HepG2 (cell line): ENCODE results near the gene FAIM. TPM values are rescaled to one million over a fixed set of nuclear protein-coding genes. Genes with fewer than 3 reads are reported as not detected.

ENCODE experiments used
- CBX5 ChIP-seq: sonication (generic); formaldehyde crosslinking; IDR thresholded peaks from 2 replicates; pipeline ENCODE4 v1.4.0; 2020; ENCODE audit warnings: missing genetic modification reagents, borderline replicate concordance
- FIP1L1 ChIP-seq: fragments of 200-400 bp; formaldehyde crosslinking; IDR thresholded peaks from 2 replicates; pipeline ENCODE4 v1.6.1; 2018; ENCODE audit warnings: low read depth, mild to moderate bottlenecking, low read length, moderate library complexity, borderline replicate concordance; ENCODE audit not compliant: insufficient read depth
- NCOR1 ChIP-seq: fragments of 200-600 bp; sonication (generic); IDR thresholded peaks from 2 replicates; pipeline ENCODE4 v1.7.0; 2017; ENCODE audit warnings: antibody characterized with exemption, low read length, borderline replicate concordance
- NFAT5 ChIP-seq: sonication (generic); formaldehyde crosslinking; IDR thresholded peaks from 2 replicates; pipeline ENCODE4 v1.4.0; 2020; ENCODE audit warnings: missing genetic modification reagents
- POLR2G ChIP-seq: fragments of 200-400 bp; formaldehyde crosslinking; IDR thresholded peaks from 2 replicates; pipeline ENCODE4 v1.6.1; 2018; ENCODE audit warnings: mild to moderate bottlenecking, low read depth, low read length, moderate library complexity
- REPIN1 ChIP-seq: sonication (generic); formaldehyde crosslinking; IDR thresholded peaks from 2 replicates; pipeline ENCODE4 v1.8.0; 2022; ENCODE audit warnings: missing genetic modification reagents, low read depth, mild to moderate bottlenecking, borderline replicate concordance
- SP5 ChIP-seq: IDR thresholded peaks from 2 replicates; pipeline ENCODE4 v1.6.1; 2016; ENCODE audit warnings: low read depth, borderline replicate concordance
- TEF ChIP-seq: sonication (generic); formaldehyde crosslinking; IDR thresholded peaks from 2 replicates; pipeline ENCODE4 v1.5.0; 2020; ENCODE audit warnings: missing genetic modification reagents
- ZHX1 ChIP-seq: sonication (generic); formaldehyde crosslinking; IDR thresholded peaks from 2 replicates; pipeline ENCODE4 v1.8.1; 2022; ENCODE audit warnings: low read depth, mild to moderate bottlenecking, missing genetic modification reagents
- ZNF354B ChIP-seq: sonication (generic); formaldehyde crosslinking; IDR thresholded peaks from 2 replicates; pipeline ENCODE4 v1.8.0; 2022; ENCODE audit warnings: mild to moderate bottlenecking, missing genetic modification reagents
- ZNF382 ChIP-seq: sonication (generic); formaldehyde crosslinking; IDR thresholded peaks from 2 replicates; pipeline ENCODE4 v1.5.0; 2020; ENCODE audit warnings: missing genetic modification reagents, mild to moderate bottlenecking, borderline replicate concordance
- polyA plus RNA-seq, 8 experiments: library from polyadenylated mRNA; depleted of rRNA in 3 of 8; stranded (reverse) in 7 of 8; unstranded in 1 of 8; fragments of >200 nt; fragmentation: Illumina TruSeq in 4 of 8; extraction: Trizol in 4 of 8; gene quantifications; 2 replicates each; pipeline versions ENCODE4 v1.2.1 to v1.2.3, GENCODE V29; 2011 to 2016; ENCODE audit warnings: low read depth in 4 of 8, missing spikeins in 1 of 8, mixed read lengths in 1 of 8; ENCODE audit not compliant: insufficient read depth in 1 of 8
- total RNA-seq, 5 experiments: library from RNA; depleted of rRNA; stranded (reverse); fragments of >200 nt; fragmentation: Illumina TruSeq; extraction: Trizol; gene quantifications; 2 replicates each; pipeline ENCODE4 v1.2.3, GENCODE V29; 2016; ENCODE audit warnings: low read depth in 1 of 5
- TF ChIP-seq, protein P1 (sequence below): sonication (generic); formaldehyde crosslinking; IDR thresholded peaks from 2 replicates; pipeline ENCODE4 v1.5.0; 2020; ENCODE audit warnings: missing genetic modification reagents
- TF ChIP-seq, protein P2 (sequence below): IDR thresholded peaks from 2 replicates; pipeline ENCODE4 v1.6.1; 2016; ENCODE audit warnings: low read depth

The FAIM gene
- total and polyA plus RNA-seq, 2 of the 13 experiments (the other 11 are each of a cell fraction or from before 2014, with no cell fraction given): 4.3 to 25.8 TPM

DNA sequence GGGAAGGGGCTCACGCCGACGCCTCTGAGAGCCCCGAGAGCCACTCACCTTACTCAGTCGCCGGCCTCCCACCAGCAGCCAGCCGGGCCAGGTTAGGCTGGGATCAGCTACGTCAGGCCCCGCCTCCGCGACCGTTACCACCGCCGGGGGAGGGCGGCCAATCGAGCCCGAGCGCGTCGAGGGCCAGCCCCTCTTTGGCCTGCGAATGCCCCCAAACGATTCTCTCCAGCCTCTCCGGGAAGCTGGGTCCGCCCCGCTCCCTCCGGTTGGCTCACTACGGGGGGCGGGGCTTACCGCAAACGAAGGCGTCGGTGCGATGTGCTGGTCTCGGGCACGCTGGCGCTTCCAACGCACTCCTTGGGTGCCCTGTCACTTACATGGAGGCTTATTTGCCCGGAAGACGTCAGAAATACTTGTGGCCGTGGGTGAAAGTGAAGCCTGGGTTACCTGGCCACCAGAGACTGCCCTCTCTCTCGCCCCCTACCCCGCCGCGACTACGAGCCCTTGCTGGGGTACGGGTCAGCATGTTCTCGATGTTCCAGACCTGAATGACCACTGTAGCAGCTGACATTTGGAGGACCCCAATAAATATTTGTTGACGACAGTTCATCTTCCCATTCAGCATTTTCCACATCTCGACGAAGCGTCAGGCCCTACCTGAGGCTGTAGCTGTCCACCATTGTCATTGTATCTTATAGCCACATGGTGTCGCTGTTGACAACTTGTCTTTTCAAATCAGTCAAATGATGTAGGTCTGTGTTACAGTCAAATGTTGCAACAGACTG is 14.2 kb upstream of the FAIM start, which contains the start of gene CEP70 (continued):
- no peak for TF ChIP-seq CBX5 (CRISPR knock-in tag)
- no peak for TF ChIP-seq NCOR1
- TF ChIP-seq, protein P1, sequence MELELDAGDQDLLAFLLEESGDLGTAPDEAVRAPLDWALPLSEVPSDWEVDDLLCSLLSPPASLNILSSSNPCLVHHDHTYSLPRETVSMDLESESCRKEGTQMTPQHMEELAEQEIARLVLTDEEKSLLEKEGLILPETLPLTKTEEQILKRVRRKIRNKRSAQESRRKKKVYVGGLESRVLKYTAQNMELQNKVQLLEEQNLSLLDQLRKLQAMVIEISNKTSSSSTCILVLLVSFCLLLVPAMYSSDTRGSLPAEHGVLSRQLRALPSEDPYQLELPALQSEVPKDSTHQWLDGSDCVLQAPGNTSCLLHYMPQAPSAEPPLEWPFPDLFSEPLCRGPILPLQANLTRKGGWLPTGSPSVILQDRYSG (CRISPR knock-in tag): 0 out of 2 replicates have a peak, but pooled peaks have one; percentile 59
- peak; percentile 35 for TF ChIP-seq REPIN1
- TF ChIP-seq FIP1L1: no peak
- TF ChIP-seq POLR2G: peak; percentile 79
- no peak for TF ChIP-seq TEF (CRISPR knock-in tag)
- TF ChIP-seq NFAT5 (CRISPR knock-in tag): peak; percentile 79
- no peak; the same call in 1 of the 2 replicates for TF ChIP-seq ZHX1 (CRISPR knock-in tag)
- TF ChIP-seq, protein P2, sequence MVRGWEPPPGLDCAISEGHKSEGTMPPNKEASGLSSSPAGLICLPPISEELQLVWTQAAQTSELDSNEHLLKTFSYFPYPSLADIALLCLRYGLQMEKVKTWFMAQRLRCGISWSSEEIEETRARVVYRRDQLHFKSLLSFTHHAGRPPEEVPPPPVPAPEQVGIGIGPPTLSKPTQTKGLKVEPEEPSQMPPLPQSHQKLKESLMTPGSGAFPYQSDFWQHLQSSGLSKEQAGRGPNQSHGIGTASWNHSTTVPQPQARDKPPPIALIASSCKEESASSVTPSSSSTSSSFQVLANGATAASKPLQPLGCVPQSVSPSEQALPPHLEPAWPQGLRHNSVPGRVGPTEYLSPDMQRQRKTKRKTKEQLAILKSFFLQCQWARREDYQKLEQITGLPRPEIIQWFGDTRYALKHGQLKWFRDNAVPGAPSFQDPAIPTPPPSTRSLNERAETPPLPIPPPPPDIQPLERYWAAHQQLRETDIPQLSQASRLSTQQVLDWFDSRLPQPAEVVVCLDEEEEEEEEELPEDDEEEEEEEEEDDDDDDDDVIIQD: peak; percentile 99
- no peak for TF ChIP-seq SP5
- TF ChIP-seq ZNF354B (CRISPR knock-in tag): no peak
- no peak for TF ChIP-seq ZNF382 (CRISPR knock-in tag)
